H1 (cell line): Measurements from ENCODE around the gene ZNF598. TPM values are rescaled to one million over a fixed set of nuclear protein-coding genes. Genes with fewer than 3 reads are reported as not detected.

ENCODE experiments used
- KDM4A ChIP-seq: IDR thresholded peaks from one replicate; pipeline ENCODE4 v1.7.1; 2012; ENCODE audit warnings: low read depth, mild to moderate bottlenecking, moderate library complexity, low read length, inconsistent platforms; ENCODE audit not compliant: severe bottlenecking
- MAX ChIP-seq: IDR thresholded peaks from 2 replicates; pipeline ENCODE4 v1.6.1; 2012; ENCODE audit warnings: inconsistent platforms
- polyA plus RNA-seq, 7 experiments: library from polyadenylated mRNA; depleted of rRNA in 3 of 7; stranded (reverse) in 5 of 7; unstranded in 2 of 7; fragments of >200 nt in 5 of 7; fragments of 200-250 nt in 2 of 7; gene quantifications; 1 replicate in 5 of 7; 2 replicates in 1 of 7; 4 replicates in 1 of 7; pipeline versions ENCODE4 v1.2.1 to v1.2.3, GENCODE V29; 2011 to 2013; ENCODE audit warnings: missing spikeins in 2 of 7, mixed read lengths in 2 of 7
- total RNA-seq: library from RNA; stranded (reverse); fragmentation: NEBNext Ultra II Directional; extraction: Animal tissue kit (Norgen Biotek cat#: 25700); gene quantifications from 2 replicates; pipeline ENCODE4 v1.2.1, GENCODE V29; 2021

Gene ZNF598
- total and polyA plus RNA-seq, 2 of the 8 experiments (the other 6 are each of a cell fraction or from before 2014, with no cell fraction given), result 29.3 to 47.6 TPM

- TF ChIP-seq KDM4A (peak; percentile 29), MAX (peak; percentile 36; the same call in 1 of the 2 replicates)
- TF ChIP-seq, all 59 proteins: peak for 9
Measured at GRCh38 chr16:1979271-1980029, 30.2 kb downstream of the ZNF598 start (continued).
